IMR-90 (cell line): Measurements from ENCODE around the gene PRKCSH. TPM values are rescaled to one million over a fixed set of nuclear protein-coding genes. Genes with fewer than 3 reads are reported as not detected.

Source experiments
- CTCF ChIP-seq: conservative IDR thresholded peaks from 2 replicates; pipeline ENCODE4 v1.5.1; 2012; ENCODE audit warnings: mild to moderate bottlenecking, low read depth, low read length, improper control_type of control experiment
- USF2 ChIP-seq: fragments of 150-350 bp; IDR thresholded peaks from 2 replicates; pipeline ENCODE4 v1.6.1; 2017; ENCODE audit warnings: mild to moderate bottlenecking, antibody characterized with exemption, low read length, low read depth
- polyA plus RNA-seq, 3 experiments: library from polyadenylated mRNA; depleted of rRNA; stranded (reverse); fragments of >200 nt; gene quantifications; 2 replicates each; pipeline ENCODE4 v1.2.3, GENCODE V29; 2012; ENCODE audit warnings: low replicate concordance in 1 of 3
- total RNA-seq: library from RNA; depleted of rRNA; stranded (reverse); fragments of >200 nt; gene quantifications from 2 replicates; pipeline ENCODE4 v1.2.3, GENCODE V29; 2012

Gene PRKCSH
- total and polyA plus RNA-seq, 2 of the 4 experiments (the other 2 are of a cell fraction) = 36.0 to 252 TPM

- peak; percentile 90 for TF ChIP-seq CTCF
- peak; percentile 98 for TF ChIP-seq USF2
Measured at GRCh38 chr19:11435057-11435832, at the start of gene PRKCSH, which contains the start of gene ODAD3 (continued).
